Parathyroid adenoma (tissue), 2 donors: ENCODE data around the gene COL20A1.

Experiments used
- H2AFZ ChIP-seq: fragments of 300-600 bp; sonication (generic); one replicate; pipeline ENCODE4 v1.7.0; 2017; ENCODE audit warnings: antibody characterized with exemption, mild to moderate bottlenecking
- H3K27ac ChIP-seq: fragments of 300-600 bp; sonication (generic); one replicate; pipeline ENCODE4 v1.7.0; 2017
- H3K27me3 ChIP-seq: fragments of 300-600 bp; sonication (generic); one replicate; pipeline ENCODE4 v1.7.0; 2017; ENCODE audit warnings: low read length; ENCODE audit not compliant: control insufficient read depth, insufficient read depth
- H3K36me3 ChIP-seq: fragments of 300-600 bp; sonication (generic); one replicate; pipeline ENCODE4 v1.7.0; 2017; ENCODE audit warnings: low read length; ENCODE audit not compliant: control insufficient read depth, insufficient read depth
- H3K4me1 ChIP-seq: fragments of 300-600 bp; sonication (generic); one replicate; pipeline ENCODE4 v1.7.0; 2017; ENCODE audit warnings: control low read depth
- H3K4me2 ChIP-seq: fragments of 300-600 bp; sonication (generic); one replicate; pipeline ENCODE4 v1.7.0; 2017; ENCODE audit warnings: low read length
- H3K4me3 ChIP-seq: fragments of 300-600 bp; sonication (generic); one replicate; pipeline ENCODE4 v1.7.0; 2017; ENCODE audit warnings: low read depth, low read length
- H3K79me2 ChIP-seq: fragments of 300-600 bp; sonication (generic); one replicate; pipeline ENCODE4 v1.7.0; 2017; ENCODE audit warnings: control low read depth
- H3K9ac ChIP-seq: fragments of 300-600 bp; sonication (generic); one replicate; pipeline ENCODE4 v1.7.0; 2017; ENCODE audit warnings: mild to moderate bottlenecking
- H3K9me3 ChIP-seq: fragments of 300-600 bp; sonication (generic); one replicate; pipeline ENCODE4 v1.7.0; 2017; ENCODE audit warnings: low read length; ENCODE audit not compliant: control insufficient read depth
- CTCF ChIP-seq: fragments of 300-600 bp; sonication (generic); IDR thresholded peaks from one replicate; pipeline ENCODE4 v1.7.0; 2017; ENCODE audit warnings: antibody characterized with exemption, mild to moderate bottlenecking
- donor health status: primary hyperparathyroidism.

Gene COL20A1

GRCh38 chr20:63262836-63263235 is 30.1 kb upstream of the COL20A1 start:
- H3K36me3 ChIP-seq: no peaks in the 10 kb centered on the region
- H3K9me3 ChIP-seq: no peaks in the 10 kb centered on the region
- no peak for TF ChIP-seq CTCF
- H3K4me2 ChIP-seq: no peak overlapping the region
- no peak overlapping the region for H3K27ac ChIP-seq
- no peak overlapping the region for H3K4me3 ChIP-seq
- no peaks in the 10 kb centered on the region for H3K4me1 ChIP-seq
- H3K79me2 ChIP-seq: no peaks in the 10 kb centered on the region
- H3K9ac ChIP-seq: no peak overlapping the region
- H2AFZ ChIP-seq: no peak overlapping the region
- no peaks in the 10 kb centered on the region for H3K27me3 ChIP-seq

- Histone ChIP-seq H3K9ac (no peak overlapping the region), H2AFZ (no peak overlapping the region), H3K4me2 (no peak overlapping the region), H3K36me3 (no peaks in the 10 kb centered on the region), H3K4me3 (no peak overlapping the region), H3K27ac (no peak overlapping the region), H3K4me1 (no peaks in the 10 kb centered on the region), H3K79me2 (no peaks in the 10 kb centered on the region), H3K9me3 (no peaks in the 10 kb centered on the region), H3K27me3 (no peaks in the 10 kb centered on the region)
- TF ChIP-seq CTCF: no peak
These were observed 29.0 kb upstream of the COL20A1 start for GRCh38 chr20:63264000-63264399.

GRCh38 chr20:63264519-63264918 is 28.5 kb upstream of the COL20A1 start:
- Histone ChIP-seq H3K4me2 (no peak overlapping the region), H3K9ac (no peak overlapping the region), H3K36me3 (no peaks in the 10 kb centered on the region), H2AFZ (no peak overlapping the region), H3K9me3 (no peaks in the 10 kb centered on the region), H3K79me2 (no peaks in the 10 kb centered on the region), H3K27ac (no peak overlapping the region), H3K27me3 (no peaks in the 10 kb centered on the region), H3K4me1 (no peaks in the 10 kb centered on the region), H3K4me3 (no peak overlapping the region)
- TF ChIP-seq CTCF: no peak

GRCh38 chr20:63265891-63266515 is 27.0 kb upstream of the COL20A1 start:
- Histone ChIP-seq H3K9me3 (no peaks in the 10 kb centered on the region), H3K27me3 (no peaks in the 10 kb centered on the region), H3K4me1 (no peaks in the 10 kb centered on the region), H3K27ac (no peak overlapping the region), H3K4me2 (no peak overlapping the region), H3K36me3 (no peaks in the 10 kb centered on the region), H3K79me2 (no peaks in the 10 kb centered on the region), H3K4me3 (no peak overlapping the region), H3K9ac (no peak overlapping the region), H2AFZ (no peak overlapping the region)
- no peak for TF ChIP-seq CTCF

GRCh38 chr20:63267691-63268090 is 25.3 kb upstream of the COL20A1 start:
- no peak overlapping the region for H3K27ac ChIP-seq
- H3K27me3 ChIP-seq: no peaks in the 10 kb centered on the region
- no peak overlapping the region for H3K9ac ChIP-seq
- no peak overlapping the region for H3K4me2 ChIP-seq
- no peaks in the 10 kb centered on the region for H3K9me3 ChIP-seq
- no peaks in the 10 kb centered on the region for H3K79me2 ChIP-seq
- no peak overlapping the region for H2AFZ ChIP-seq
- H3K4me1 ChIP-seq: no peaks in the 10 kb centered on the region
- H3K36me3 ChIP-seq: no peaks in the 10 kb centered on the region
- TF ChIP-seq CTCF: no peak
- H3K4me3 ChIP-seq: no peak overlapping the region
